ENCODE results near the gene SCN1A.
"Not testable (repeated sequence)": the region's sequence is repeated elsewhere in the genome, so short reads cannot be mapped to it uniquely, and the experiment has no call there.

SCN1A gene

GRCh38 chr2:166081131-166081632, 46.6 kb downstream of the SCN1A start:
- DNase-seq: no peak

- no peak for DNase-seq
Measured at GRCh38 chr2:166074430-166074829, 53.4 kb downstream of the SCN1A start.

- DNase-seq: no peak
Measured at GRCh38 chr2:166074011-166074410, 53.8 kb downstream of the SCN1A start.

DNA sequence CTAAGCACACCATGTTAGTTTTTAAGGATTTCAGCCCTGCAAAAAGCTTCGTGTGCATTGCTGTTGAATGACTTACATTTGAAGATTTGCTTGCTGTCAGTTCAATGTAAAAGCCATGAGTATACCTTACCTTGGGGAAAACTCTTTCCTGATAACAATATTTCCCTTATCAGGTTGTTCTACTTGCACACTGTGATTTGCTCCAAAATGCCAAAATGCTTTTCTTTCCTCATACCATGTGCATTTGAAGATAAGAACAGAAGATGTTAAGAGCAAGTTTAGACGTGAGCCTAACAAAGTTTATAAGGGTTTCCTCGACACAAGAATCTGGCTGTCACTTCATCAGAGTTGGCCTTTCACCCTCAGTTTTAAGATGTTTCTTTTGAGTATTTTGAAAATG, 57.6 kb downstream of the SCN1A start:
- DNase-seq: no peak

DNA sequence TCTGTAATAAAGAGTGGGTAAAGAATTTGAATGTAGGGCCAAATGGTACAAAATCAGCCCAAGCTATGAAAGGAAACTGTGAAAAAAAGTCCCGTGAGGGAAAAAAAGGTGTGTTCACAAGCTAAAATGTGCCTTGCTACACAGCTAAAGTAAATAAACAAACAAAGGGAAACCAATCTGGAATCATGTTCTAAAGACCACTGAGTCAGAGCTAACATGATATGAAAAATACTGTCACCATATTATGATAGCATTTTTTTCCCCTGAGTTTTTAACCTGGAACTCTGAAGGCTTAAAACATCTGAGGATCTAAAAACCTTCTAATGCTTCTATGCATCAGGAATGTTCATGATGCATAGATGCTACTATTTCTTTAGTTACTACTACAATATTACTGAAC, 58.8 kb downstream of the SCN1A start:
- no peak for DNase-seq

GRCh38 chr2:166067229-166067628, 60.6 kb downstream of the SCN1A start:
- no peak for DNase-seq

DNA sequence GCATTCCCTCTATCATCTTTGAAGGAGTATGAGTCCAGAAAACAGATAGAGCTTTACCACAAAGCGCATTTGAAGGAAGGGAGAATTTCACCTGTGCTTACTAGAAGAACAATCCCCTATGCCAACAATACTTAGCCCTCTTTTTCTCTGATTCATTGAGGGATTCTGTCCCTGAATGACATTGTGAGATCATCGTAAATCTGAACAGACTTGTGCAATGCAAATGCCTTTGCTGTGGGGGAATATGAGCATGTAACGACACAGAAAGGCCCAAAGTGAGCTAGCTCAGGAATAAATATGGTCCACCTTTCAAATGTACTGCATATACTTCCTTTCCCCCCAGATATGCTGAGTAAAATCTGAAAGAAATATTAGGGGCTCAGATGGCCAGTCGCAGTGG, 67.6 kb downstream of the SCN1A start:
- no peak for DNase-seq

DNA sequence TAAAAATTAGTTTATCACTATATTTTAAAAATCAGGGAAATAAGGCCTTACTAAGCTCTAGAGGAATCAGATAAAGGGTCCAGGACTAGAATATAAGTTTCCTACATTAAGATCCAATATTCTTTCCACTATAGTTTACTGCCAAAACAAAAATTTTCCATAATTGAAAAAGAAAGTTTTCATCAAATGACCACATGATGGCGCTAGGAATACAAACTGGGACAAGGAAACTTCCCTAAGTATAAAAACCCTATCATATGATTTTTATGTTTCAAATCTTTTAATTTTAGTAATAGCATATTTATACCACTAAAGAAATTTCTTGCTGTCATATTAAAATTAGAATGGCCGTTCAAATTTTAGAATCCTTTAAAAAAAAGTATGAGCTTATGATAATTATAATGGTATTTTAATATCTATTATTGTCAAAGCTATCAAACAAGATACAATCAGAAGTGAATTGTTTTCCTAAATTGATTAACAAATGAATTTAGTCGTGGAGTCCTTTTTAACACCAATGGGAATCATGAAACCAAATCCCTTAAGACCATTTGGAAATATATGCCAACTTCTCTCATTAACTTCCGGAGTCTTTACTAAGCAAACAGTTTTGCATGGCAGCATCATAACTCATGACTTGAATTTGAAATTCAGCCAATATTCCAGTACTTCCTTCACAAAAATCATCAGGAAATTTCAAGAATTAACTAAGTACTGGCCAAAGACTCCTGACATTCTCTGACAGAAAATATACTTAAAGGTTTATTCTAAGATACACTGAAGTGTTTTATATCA, 70.3 kb downstream of the SCN1A start:
- peak; percentile 32 for DNase-seq

GRCh38 chr2:166044853-166045483, 82.9 kb downstream of the SCN1A start:
- no peak for DNase-seq

- DNase-seq: no peak
Measured at GRCh38 chr2:166042768-166043390, 84.9 kb downstream of the SCN1A start.

DNA sequence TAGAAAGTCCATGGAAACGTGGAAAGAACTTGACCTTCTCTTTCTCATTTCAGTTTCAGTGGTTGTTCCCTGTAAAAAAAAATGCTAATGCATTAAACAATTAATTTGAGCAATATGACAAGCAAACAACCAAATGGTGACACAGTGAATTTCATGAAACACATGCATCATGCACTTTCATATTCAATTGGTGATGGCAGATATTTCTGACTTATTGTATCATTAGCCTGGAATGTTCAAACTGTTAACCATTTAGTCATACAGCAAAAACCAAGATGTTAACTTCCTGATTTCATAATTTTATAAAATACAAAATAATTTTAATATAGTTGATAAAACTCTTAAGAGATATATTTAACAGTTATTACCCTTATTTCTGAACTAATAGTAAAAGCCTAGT, 85.5 kb downstream of the SCN1A start:
- DNase-seq: no peak

DNA sequence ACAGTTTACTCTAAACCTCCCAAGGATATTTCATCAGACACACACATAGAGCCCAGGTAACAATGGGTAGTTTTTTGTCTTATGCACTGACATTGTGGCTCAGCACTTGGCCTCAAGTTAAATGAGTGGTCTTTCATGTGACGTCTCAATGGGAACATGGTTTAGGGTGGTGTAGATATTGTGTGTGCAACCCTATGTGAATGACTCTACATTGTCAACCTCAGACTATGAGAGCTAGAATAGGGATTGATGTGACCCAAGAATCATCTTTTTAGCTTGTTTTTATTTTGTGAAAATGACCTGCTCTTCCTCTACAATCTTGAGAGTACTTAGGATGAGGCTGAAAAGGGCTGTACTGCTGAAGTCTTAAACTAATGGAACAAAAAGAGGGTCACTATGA, 86.2 kb downstream of the SCN1A start:
- DNase-seq: no peak

DNA sequence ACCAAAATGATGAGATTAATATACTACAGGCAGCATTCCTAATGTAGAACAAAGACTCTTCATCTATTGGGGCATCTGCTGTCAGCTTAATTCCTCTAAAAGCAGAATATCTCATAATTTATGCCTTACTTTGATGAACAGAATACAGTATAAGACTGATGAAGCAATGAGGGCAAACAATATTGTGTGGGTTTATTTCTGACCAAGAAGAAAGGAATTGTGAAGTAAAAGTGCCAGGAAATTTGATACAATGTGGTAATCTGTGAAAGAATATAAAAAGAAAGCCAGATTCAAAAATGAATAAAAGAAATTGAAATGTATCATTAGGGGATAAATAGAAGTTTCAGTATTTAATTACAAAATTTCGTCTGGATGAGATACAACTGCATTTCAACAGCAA, 95.5 kb downstream of the SCN1A start:
- DNase-seq: no peak

DNA sequence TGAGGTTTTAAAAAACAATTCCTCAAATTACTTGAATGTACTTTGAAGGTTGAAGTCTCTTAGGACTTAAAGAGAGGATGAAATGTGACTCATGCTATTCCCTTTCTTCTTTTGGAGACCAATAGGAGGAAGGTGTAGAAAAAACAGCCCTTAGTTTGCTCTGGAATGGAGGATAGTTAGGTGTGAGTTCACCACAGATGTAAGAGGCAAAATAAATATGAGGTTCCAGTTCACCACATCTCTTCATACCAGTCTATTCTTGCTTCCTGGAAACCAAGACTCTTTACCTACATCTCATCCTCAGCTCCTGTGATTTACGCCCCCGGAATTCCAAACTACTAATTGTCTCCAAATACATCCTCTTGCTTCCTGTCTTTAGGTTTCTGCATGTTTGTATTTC, 96.8 kb downstream of the SCN1A start:
- DNase-seq: no peak

DNA sequence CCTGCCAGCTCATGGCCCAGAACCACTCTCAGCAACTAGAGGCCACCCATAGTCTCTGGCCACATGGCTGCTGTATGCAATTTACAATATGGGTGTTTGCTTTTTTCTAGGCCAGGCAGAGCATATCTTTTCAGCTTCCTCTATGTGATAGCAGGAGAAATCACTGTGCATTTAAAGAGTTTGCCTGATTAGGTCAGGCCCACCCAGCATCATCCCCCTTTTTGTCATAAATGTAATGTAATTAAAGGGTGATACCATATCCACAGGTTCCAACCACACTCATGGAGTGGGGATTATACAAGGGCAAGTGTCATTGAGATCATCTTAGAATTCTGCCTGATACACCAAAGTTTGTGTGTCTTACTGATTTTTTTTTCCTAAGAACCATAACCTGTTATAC, 102.5 kb downstream of the SCN1A start:
- DNase-seq: no peak

- no peak for DNase-seq
Measured at GRCh38 chr2:166017208-166017607, 110.6 kb downstream of the SCN1A start.

DNA sequence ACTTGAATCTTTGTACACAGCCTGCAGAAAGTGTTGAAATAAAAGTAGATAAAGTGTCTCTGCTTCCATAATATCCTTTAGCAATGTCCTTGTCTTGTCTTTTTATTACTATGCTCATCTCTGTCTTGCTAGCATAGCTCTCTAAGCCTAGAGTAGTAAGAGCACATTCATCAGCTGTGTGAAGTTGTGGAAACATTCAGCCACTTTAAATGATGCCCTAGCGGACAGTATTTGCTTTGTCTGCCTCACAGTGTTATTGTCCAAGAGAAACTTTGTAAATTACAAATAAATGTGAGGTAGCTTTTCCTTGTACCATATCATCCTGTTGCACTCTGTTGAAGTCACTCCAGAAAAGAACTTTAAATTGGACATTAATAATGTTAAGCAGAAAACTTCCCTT, 113.9 kb downstream of the SCN1A start:
- DNase-seq: no peak

DNA sequence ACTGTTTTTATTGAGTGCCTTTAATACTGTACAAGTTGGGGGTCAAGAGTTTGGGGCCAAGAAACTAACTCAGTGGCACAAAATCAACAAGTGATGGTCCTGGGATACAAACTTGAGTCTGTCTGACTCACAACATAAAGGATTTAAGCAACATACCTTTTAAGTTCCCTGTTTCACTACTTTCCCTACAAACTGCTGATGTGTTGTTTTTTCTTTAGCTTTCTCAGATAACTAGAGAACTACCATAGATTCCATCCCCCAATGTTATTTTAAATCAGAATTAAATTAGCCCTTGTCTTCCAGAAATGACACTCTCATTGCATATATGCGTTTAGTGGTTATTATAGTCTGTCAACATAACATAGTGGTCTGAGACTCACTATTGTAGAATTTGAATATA, 116.2 kb downstream of the SCN1A start:
- DNase-seq: no peak

- DNase-seq: no peak
Measured at GRCh38 chr2:166000401-166000800, 127.4 kb downstream of the SCN1A start.

GRCh38 chr2:165990846-165991245, 137.0 kb downstream of the SCN1A start:
- DNase-seq: no peak

- no peak for DNase-seq
Measured at GRCh38 chr2:165989851-165990250, 138.0 kb downstream of the SCN1A start.

- no peak for DNase-seq
Measured at GRCh38 chr2:165985120-165985519, 142.7 kb downstream of the SCN1A start.

GRCh38 chr2:165972161-165972560, 155.7 kb downstream of the SCN1A start:
- DNase-seq: not testable (repeated sequence)

DNA sequence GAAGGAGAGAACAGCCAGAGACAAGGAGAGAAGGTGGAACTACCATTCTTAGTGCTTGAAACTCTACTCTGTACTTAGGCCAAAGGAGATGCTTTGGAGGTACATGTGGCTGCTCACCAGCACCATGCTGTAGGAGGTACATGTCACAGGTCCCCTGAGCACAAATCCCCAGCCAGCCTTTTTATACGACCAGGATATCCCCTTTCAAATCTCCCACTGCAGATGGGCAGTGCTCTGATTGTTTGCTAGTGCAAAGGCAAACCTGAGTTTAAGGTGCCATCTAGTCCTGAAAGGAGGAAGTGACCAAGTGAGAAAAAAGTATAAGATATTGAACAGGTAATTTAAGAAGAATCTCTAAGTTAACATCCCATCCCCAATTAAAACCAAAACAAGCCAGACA, 157.2 kb downstream of the SCN1A start:
- DNase-seq: no peak
